ENCODE measurements around the gene GABRE.
"Not testable (repeated sequence)": the region's sequence is repeated elsewhere in the genome, so short reads cannot be mapped to it uniquely, and the experiment has no call there.

DNA sequence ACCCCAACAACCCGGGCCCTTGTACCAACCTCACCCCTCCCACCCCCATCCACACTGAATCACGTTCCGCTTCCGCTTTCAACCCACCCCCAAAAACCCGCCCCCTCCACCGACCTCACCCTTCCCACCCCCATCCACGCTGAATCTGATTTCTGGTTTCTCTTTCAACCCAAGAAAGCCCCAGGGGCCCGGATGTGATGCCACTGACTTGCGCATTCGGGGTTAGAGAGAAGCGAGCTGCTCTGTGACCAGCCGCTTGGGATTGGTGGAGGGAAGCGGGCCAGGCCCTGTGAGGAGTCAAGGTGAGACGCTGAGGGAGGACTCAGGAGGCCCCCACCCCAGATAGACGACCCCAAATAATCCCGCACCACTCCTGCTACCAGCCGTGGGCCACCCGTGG, 55.7 kb downstream of the GABRE start:
- TF ChIP-seq SIN3A (IDR thresholded peaks at IDR 0.05; ENCODE audit: low read depth, low read length); CHD4 (IDR thresholded peaks at IDR 0.05); TCF7 (IDR thresholded peaks at IDR 0.05; ENCODE audit: borderline replicate concordance): not testable (repeated sequence)
- TF ChIP-seq, protein P1, sequence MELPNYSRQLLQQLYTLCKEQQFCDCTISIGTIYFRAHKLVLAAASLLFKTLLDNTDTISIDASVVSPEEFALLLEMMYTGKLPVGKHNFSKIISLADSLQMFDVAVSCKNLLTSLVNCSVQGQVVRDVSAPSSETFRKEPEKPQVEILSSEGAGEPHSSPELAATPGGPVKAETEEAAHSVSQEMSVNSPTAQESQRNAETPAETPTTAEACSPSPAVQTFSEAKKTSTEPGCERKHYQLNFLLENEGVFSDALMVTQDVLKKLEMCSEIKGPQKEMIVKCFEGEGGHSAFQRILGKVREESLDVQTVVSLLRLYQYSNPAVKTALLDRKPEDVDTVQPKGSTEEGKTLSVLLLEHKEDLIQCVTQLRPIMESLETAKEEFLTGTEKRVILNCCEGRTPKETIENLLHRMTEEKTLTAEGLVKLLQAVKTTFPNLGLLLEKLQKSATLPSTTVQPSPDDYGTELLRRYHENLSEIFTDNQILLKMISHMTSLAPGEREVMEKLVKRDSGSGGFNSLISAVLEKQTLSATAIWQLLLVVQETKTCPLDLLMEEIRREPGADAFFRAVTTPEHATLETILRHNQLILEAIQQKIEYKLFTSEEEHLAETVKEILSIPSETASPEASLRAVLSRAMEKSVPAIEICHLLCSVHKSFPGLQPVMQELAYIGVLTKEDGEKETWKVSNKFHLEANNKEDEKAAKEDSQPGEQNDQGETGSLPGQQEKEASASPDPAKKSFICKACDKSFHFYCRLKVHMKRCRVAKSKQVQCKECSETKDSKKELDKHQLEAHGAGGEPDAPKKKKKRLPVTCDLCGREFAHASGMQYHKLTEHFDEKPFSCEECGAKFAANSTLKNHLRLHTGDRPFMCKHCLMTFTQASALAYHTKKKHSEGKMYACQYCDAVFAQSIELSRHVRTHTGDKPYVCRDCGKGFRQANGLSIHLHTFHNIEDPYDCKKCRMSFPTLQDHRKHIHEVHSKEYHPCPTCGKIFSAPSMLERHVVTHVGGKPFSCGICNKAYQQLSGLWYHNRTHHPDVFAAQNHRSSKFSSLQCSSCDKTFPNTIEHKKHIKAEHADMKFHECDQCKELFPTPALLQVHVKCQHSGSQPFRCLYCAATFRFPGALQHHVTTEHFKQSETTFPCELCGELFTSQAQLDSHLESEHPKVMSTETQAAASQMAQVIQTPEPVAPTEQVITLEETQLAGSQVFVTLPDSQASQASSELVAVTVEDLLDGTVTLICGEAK (IDR thresholded peaks at IDR 0.05; ENCODE audit: borderline replicate concordance) = not testable (repeated sequence)
- TF ChIP-seq, protein P2, sequence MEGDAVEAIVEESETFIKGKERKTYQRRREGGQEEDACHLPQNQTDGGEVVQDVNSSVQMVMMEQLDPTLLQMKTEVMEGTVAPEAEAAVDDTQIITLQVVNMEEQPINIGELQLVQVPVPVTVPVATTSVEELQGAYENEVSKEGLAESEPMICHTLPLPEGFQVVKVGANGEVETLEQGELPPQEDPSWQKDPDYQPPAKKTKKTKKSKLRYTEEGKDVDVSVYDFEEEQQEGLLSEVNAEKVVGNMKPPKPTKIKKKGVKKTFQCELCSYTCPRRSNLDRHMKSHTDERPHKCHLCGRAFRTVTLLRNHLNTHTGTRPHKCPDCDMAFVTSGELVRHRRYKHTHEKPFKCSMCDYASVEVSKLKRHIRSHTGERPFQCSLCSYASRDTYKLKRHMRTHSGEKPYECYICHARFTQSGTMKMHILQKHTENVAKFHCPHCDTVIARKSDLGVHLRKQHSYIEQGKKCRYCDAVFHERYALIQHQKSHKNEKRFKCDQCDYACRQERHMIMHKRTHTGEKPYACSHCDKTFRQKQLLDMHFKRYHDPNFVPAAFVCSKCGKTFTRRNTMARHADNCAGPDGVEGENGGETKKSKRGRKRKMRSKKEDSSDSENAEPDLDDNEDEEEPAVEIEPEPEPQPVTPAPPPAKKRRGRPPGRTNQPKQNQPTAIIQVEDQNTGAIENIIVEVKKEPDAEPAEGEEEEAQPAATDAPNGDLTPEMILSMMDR (IDR thresholded peaks at IDR 0.05 in 2 of 3, conservative IDR thresholded peaks at IDR 0.05 in 1 of 3; ENCODE audit: control insufficient read depth in 2 of 3, extremely low read depth in 1 of 3, insufficient read depth in 1 of 3, low read depth in 3 of 3, low read length in 3 of 3) = not testable (repeated sequence)
